GM19372 (cell line): Measurements from ENCODE around the gene EEF1G.
"Not testable (repeated sequence)": the region's sequence is repeated elsewhere in the genome, so short reads cannot be mapped to it uniquely, and the experiment has no call there.

Experiments
- ATAC-seq: cut with Tn5 transposase; IDR thresholded peaks from one replicate; pipeline ENCODE4 v1.9.1; 2021; ENCODE audit warnings: mild to moderate bottlenecking, low read depth, moderate library complexity; ENCODE audit not compliant: unreplicated experiment

EEF1G gene

DNA sequence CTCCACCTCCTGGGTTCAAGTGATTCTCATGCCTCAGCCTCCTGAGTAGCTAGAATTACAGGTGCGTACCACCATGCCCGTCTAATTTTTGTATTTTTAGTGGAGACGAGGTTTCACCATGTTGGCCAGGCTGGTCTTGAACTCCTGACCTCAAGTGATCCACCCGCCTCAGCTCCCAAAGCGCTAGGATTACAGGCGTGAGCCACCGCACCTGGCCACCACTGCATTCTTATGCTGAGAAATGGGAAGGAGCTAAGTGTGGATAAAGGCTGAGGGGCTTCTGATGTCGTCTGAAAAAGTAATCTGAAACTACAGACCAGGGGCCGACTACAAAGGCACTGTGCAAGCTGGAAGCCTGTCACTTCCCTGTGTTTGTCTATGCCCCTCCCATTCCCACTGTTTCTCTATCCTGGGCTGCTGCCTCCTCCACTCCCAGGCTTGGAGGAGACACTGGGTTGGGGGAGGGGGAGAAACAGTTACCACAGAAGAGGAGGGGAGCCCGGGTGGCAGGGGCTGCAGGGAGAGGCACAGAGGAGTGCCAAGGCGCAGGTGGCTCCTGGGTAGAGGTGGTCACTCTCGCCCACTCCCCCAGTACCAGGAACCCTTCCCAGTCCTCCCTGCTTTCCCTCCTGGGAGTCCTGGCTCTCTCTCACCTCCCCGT, 30.9 kb upstream of the EEF1G start:
- ATAC-seq = no peak

DNA sequence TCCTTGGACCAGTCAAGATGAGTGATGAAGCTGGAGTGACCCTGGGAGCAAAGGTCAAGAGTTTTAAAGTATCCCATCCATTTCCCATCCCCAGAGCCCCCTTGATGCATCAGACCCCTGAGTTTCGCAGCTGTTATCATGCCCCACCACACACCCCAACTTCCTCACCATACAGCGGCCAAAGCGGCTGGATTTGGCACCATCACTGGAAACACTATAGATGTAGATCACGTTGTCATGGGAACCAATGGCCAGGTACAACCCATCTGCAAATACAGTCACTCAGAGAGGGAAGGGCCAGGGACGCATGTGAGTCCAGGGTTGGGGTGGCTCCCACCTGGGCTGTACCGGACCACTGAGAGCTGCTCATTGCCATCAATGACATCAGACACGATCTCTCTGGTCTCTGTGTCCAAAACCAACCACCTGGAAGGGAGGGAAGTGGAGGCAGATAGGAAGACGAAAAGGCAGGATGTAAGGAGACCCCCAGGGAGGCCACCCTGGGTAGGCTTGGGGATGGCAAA, 30.1 kb upstream of the EEF1G start:
- no peak for ATAC-seq

DNA sequence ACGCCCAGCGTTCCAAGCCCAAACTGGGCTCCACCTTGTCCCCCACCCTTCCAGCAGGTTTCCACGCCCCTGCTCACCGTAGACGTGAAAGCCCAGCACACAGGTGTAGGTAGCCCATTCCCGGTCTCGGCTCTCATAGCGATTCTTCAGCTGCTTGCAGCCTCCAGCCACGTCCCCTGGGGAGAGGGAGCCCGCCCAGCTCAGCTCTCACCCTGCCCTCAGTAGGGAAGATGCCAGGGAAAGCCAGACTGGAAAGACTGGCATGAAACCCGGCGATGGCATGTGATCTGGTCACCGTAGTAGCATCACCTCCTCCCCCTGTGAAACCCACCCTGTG, 29.3 kb upstream of the EEF1G start:
- ATAC-seq = no peak

DNA sequence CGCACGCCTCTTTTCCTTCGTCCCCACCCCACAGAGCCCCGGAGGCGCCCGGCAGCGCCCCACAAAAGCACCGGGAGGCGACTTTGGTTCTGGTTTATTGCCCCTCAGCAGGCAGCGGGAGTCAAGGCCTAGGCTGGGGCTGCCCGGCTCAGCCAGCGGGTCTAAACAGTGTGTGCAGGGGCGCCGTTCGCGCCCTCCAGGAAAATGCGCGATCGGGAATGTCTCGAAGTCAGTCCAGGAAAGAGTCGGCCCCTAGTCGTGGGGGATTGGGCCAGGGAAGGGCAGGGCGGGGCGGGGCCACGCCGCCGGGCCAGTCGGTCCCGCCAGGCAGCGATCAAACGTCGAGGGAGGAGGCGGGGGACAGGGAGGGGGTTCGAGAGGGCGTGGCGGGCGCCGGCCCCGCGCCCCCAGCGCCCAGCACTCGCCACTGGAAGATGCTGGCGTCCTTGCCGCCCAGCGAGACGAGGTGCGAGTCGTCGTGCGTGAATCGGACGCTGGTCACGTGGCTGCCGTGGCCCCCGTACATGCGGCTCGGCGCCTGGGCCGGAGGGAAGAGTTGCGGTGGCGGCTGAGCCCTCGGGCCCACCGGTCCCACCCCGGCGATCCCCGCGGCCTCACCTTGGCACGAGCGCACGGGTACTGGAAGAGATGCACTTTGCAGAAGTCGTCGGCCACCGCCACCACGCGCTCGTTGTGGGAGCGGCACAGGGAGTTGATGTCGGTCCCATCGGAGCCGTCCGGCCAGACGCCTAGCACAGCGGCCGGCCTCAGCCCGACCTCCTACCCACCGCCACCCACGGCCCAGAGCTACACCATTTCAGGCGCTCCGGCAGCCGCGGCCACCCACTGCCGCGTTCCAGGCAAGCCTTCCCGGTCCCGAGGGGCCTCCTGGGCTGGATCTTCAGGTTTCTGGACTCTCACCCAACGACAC, 28.7 kb upstream of the EEF1G start:
- ATAC-seq = no peak

DNA sequence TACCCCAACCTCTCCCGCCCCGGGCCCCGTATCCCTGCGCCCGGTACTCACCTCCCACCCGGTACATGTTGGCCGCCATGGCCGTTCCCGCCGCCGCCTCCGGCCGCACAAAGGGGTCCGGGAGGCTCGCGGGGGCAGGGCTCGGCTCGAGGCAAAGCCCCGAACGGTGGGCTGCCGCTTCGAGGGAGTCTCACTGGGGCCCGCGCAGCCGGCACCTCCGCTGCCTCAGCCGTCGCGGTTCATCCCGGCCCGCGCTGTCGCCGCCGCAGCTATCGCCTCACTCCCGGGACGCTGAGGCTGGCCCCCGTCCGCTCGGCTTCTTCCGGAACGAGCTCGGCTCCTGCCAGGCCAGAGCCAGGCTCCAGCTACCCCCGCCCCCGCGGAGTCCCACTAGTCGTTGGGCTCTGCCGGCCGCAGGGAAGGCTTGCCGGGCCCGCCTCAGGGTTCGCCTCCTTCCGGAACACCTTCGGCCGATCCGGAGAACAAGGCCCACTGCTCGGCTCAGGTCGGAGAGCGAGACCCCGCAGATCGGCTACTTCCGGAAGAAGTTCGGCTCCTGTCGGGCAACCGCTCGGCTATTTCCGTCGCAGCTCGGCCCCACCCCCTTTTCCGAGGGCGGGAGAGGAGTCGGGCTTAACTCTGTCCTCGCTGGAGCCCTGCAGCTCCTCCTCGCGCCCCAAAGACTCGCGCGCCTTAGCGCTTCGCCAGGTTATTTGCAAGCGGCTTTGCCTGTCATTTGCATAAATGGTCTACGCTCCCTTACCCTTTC, 27.9 kb upstream of the EEF1G start, which contains the start of gene MTA2:
TSS of gene MTA2 (minus strand) at position 494 of the 769 bp plus-strand sequence. CDS start at position 79, 415 bp downstream.
- ATAC-seq = peak; percentile 74

DNA sequence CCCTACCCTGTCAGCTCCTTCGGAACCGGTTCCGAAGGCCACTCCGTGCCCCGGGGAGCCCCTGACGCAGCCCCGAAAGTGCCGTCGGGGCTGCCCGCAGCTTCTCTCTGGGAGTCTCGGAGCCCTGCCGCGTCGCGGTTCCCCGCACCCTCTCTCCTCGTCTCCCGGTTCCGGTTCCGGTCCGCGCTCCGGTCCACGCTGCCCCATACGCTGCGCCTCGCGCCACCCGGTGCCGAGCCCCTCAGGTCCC, 27.4 kb upstream of the EEF1G start:
- no peak for ATAC-seq

DNA sequence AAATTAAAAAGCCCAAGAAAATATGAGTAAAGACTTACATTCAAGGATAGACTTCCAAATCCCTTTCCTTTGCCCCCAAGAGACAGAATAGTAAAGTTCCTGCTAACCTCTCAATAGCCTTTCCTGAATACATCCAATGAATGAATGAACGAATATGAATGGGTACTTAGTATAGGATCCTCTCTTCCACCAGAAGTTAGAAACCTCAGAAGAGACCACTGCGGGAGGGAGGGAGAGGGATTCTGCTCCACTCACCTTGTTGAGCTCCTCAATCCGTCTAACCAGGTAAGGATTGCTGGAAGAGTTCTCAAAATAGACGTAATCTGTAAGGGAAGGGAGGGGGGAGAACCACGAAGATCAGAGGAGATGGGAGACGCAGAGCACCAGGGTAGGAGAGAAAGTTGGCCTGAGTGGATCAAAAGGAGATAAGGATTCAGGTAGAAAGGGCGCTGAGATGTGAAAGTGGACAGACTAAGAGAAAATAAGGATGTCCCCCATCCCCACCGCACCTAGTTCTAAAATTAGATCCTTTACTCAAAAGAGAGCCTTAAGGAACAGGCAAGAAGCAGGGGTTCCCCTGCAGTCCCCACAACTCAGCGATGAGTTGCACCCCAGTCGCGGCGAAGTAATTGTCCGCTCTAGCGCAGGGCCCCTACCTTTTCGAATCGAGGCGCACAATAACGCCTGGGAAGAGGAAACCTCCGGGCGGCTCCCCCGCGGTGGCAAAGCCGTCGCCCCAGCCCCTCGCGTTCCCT, 26.9 kb upstream of the EEF1G start:
- ATAC-seq = no peak

DNA sequence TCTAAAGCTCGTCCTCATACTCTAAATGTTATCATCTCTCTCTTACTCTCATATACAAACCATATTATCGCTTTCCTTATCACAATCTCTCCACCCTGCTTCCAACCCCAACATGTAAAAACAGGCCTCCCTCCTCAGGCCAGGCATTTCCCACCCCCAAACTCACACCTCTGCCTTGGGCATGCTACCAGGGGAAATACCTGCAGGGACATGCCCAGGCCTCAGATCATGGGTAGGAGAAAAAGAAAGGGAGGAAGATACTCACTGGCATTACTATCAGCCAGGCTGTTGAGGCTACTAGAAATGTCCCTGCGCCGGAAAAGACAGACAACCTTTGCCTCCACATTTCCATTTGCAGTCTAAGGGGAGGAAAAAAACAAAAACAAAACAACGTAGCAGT, 26.2 kb upstream of the EEF1G start:
- no peak for ATAC-seq

DNA sequence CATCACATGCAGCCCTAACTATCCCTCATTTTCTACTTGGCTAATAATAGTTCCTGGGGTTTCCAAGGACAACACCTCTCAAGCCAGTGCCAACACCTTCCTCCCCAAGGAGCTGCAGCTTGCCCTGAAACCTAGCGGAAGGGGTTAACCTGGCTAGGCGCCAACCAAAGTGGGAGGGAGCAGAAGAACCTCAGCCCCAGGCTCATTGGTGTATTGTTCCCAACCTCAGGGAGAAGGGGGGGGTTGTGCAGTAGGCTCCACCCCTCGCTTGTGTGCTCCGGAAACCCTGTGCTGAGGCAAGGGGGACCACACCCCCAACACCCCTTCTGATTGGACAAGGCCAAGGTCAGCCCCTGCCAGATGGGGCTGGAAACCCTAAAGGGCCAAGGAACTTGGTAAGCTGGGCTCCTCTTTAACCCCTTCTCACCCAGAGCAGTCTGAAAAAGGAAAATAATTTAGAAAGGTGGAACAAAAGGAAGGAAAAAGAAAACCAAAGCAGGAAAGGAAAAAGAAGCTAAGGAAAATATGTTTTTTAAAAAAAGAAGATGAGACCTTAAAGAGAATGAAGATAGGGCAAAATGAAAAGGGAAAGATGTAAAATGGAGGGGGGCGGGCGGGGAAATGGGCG, 25.5 kb upstream of the EEF1G start:
- ATAC-seq = no peak

DNA sequence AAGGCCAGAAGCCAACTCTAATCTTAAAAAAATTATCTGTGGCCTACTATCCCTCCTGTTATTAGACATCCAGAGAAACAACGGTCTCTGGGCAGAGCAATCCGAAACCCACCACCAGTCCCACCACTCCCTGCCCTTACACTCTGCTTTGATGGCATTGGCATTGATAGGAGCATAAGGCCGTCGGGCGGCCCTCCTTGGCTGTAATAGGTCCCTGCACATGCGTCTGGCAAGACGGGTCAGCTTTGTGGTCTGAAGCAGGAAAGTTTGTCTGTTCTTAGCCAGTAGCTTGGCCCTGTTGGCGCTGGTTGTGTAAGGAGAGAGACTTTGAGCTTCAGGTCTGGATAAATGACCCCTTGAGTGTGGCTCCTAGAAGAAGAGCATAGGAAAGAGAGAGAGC, 21.4 kb upstream of the EEF1G start:
- no peak for ATAC-seq

DNA sequence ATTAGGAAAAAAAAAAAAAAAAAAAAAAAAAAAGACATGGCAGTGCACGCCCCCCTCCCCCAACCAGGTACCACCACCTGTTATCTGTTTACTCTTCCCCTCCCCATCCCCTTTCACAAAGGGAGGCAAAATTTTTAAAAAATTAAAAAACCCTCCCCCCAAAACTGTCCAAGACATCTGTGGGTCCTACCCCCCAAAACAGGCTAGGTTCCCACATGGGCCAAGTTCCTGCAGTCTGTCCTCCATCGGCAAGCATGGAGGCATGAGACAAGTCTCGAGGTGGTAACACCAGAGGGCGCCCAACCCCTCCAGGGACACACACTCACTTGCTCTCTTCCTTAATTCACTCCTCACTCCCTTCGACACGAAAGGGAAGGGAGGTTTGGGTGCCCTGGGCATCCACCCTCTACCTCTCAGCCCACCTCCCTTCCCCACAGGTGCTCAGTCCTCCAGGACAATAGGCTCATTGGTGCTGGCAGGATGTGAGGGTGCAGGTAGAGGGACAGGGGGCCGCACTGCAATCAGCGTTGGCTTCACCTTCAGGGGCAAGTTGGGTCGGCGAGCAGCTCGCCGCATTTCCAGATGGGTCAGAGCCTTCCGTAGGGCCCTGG, 19.8 kb upstream of the EEF1G start:
- no peak for ATAC-seq

DNA sequence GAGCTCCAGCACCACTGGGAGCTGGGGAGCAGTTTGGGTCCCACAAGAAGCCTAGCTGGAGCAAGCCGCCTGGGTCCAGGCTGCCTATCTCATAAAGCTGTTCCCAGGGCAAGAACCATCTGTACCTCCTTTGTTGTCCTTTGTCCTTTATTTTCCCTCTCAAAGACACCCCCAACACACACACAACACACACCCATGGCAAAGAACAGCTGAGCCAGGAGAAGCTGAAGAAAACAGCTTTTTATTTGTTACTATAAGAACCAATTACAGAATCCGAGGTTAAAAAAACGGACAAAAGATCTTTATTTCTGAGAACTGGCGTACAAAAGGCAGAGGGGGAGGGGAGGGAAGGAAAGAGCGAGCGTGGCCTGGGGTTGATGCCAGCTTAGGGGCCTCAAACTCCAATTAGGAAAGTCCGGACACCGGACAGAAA, 19.3 kb upstream of the EEF1G start:
- no peak for ATAC-seq

DNA sequence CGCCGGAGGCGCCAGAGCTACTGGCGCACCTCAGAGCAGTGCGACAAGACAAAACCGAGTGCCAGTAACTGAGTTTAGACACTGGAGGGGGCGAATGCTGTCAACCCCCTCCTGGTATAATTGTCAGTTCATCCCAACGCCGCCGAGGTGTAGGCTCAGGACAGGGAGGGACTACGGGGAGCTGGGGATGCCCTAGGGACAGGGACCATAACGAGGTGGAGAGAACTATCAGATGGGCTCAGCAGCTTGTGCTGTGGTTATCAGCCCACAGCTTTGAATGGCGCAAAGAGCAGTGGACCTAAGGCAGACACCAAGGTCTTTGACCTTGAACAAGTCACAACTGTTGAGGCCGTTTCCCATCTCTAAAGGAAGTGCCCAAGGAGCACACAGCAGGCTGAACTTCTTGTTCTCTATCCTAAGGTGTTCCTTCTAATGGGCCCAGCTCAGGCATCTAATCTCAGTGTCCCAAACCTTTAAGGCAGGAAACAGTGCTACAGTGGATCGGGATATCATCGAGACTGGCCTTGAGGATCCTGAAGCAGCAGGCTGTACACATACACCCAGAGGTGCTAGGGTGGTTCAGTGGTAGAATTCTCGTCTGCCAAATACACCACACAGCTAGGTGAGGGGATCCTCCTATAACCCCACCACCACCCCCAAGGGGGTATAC, 18.6 kb upstream of the EEF1G start:
- ATAC-seq = peak; percentile 7

DNA sequence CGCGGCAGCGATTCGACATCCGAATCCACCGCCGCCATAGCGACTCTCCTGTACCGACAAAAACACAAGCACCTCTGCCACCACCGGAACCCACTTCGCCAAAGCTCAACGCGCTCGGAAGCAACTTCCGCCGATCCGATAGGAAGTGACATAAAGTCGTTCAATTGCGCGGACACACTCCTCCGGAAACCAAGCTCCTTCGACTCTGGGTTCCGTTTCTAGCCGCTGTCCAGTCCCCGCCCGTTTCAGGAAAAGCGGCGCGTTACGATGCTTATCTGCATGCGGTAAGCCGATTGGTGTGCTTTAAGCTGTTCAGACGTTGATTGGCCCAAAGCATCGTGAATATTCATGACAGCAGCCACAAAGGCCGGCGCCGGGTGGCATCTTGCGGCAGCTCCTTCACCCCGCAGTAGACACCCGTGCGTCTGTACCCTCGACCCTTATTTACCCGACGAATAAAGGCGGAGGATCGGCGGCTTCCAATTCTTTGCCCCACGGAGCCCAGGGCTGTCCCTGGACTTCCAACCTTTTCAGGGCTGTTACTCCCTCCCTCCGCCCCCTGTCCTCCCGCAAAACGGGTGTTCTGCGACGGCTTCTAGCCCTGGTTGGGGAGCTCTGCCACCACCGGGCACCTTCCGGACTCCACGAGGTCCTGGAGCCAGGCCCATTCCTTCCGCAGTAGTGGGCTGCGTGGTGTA, 17.9 kb upstream of the EEF1G start, which contains the start of gene TUT1:
TSS of gene TUT1 (minus strand) at position 76 of the 698 bp plus-strand sequence. CDS start at position 38, 38 bp downstream.
- peak; percentile 88 for ATAC-seq

DNA sequence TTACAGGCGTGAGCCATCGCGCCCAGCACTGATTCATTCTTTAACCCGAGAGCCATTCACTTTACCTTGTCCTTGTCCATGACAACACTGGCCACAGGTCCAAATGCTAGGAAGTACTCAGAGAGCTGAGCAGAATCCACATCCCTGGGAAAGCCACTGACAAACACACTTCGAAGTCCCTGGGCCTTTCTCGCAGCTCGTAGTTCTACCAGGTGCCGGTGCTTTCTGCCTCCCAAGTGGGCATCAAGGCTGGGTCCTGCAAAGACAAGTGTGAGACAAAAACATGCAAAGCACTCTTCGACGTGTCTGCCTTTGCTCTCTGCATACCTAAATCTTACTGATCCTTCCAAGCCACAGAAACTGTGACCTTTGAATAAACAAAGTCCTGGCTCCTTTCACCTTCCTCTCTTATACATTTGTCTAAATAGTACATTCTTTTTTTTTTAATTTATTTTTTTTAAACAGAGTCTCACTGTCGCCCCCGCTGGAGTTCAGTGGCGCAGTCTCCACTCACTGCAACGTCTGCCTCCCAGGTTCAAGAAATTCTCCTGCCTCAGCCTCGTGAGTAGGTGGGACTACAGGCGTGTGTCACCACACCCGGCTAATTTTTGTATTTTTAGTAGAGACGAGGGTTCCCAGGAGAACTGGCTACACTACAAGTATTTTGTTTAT, 15.4 kb upstream of the EEF1G start:
- no peak for ATAC-seq

DNA sequence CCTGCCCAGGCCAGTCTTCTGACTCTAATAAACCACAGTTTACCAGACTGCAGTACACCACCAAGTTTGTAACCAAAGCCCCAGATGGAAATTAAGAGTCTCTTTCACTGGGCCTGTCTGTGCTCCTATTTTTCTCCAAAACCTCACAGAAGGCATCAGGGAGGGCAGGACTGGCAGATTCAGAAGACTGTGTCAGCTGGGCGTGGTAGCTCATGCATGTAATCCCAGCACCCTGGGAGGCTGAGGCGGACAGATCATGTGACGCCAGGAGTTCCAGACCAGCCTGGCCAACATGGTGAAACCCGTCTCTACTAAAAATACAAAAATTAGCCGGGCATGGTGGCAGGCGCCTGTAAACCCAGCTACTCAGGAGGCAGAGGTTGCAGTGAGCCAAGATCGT, 11.7 kb upstream of the EEF1G start:
- not testable (repeated sequence) for ATAC-seq

DNA sequence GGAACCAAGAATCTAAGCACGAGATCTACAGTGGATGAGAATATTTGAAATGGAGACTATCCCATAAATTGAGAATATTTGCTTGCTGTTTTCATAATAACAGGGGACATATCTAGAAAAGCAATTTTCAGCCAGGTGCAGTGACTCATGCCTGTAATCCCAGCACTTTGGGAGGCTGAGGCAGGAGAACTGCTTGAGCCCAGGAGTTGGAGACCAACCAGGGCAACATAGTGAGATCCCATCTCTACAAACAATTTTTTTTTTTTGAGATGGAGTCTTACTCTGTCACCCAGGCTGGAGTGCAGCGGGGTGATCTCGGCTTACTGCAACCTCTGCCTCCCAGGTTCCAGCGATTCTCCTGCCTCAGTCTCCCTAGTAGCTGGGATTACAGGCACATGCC, 8.0 kb upstream of the EEF1G start:
- ATAC-seq = not testable (repeated sequence)
